ENCODE results near the gene TUBA4B.

Gene TUBA4B

GRCh38 chr2:219314804-219315468 lies 61.9 kb downstream of the TUBA4B start:
- H3K4me3 ChIP-seq, result no peak overlapping the region
- no peaks in the 10 kb centered on the region for H3K9me3 ChIP-seq (ENCODE audit: low read depth, low read length)
- DNase-seq (ENCODE audit: low read depth, low spot score), result no peak

More at GRCh38 chr2:219314804-219315468, 61.9 kb downstream of the TUBA4B start:
- Histone ChIP-seq H3K9ac (ENCODE audit: insufficient read length) (no peak overlapping the region), H3K27ac (no peak overlapping the region), H3K36me3 (ENCODE audit: insufficient read depth, low read length) (no peaks in the 10 kb centered on the region)
- TF ChIP-seq FOXP2 (optimal IDR thresholded peaks at IDR 0.05; ENCODE audit: control extremely low read depth, extremely low read length, insufficient read depth) (no peak), EZH2 (IDR thresholded peaks at IDR 0.05) (no peak), POLR2AphosphoS5 (IDR thresholded peaks at IDR 0.05; ENCODE audit: borderline replicate concordance, low read depth, low read length) (no peak)
